PC-3 (cell line): ENCODE results near the gene PFDN2. TPM values are rescaled to one million over a fixed set of nuclear protein-coding genes. Genes with fewer than 3 reads are reported as not detected.

Experiments
- ATAC-seq: fragments of 200-7000 bp; cut with Tn5 transposase; 2 replicates; pipeline ENCODE4 v1.9.1; 2020; ENCODE audit warnings: mild to moderate bottlenecking, moderate library complexity
- BruUV-seq: library from RNA; stranded (reverse); fragments of 400-500 nt; replicated peaks from 2 replicates; lab custom pipeline; 2021; lab: Mats Ljungman, UMichigan
- CTCF ChIA-PET: fragments of 300-600 bp; sonication (Branson Sonifier 250); formaldehyde crosslinking; loops from one replicate; lab custom pipeline; 2022; ENCODE audit warnings: antibody characterized with exemption; lab: Charles Lee
- POLR2A ChIA-PET: fragments of 300-600 bp; sonication (Branson Sonifier 250); formaldehyde crosslinking; loops from one replicate; lab custom pipeline; 2022; ENCODE audit warnings: antibody characterized with exemption; ENCODE audit not compliant: unreplicated experiment; lab: Charles Lee
- DNase-seq: peaks from one replicate; pipeline ENCODE4 v3.0.0-alpha.2; 2015
- H2AFZ ChIP-seq: fragments of 300-600 bp; sonication (generic); 2 replicates; pipeline ENCODE4 v1.6.0; 2016; ENCODE audit warnings: antibody characterized with exemption, low read length
- H3F3A ChIP-seq: fragments of 300-600 bp; sonication (generic); one replicate; pipeline ENCODE4 v1.6.0; 2017; ENCODE audit warnings: antibody characterized with exemption, low read length, control low read depth, mild to moderate bottlenecking; ENCODE audit not compliant: unreplicated experiment
- H3K27ac ChIP-seq: fragments of 300-600 bp; sonication (generic); 2 replicates; pipeline ENCODE4 v1.5.1; 2016; ENCODE audit warnings: mild to moderate bottlenecking, low read length
- H3K27me3 ChIP-seq: fragments of 300-600 bp; sonication (generic); 2 replicates; pipeline ENCODE4 v1.6.1; 2016; ENCODE audit warnings: low read length, mixed read lengths
- H3K36me3 ChIP-seq: fragments of 300-600 bp; sonication (generic); 2 replicates; pipeline ENCODE4 v1.6.1; 2016; ENCODE audit warnings: low read depth, mixed run types, low read length, mixed read lengths
- H3K4me1 ChIP-seq: fragments of 300-600 bp; sonication (generic); 2 replicates; pipeline ENCODE4 v1.5.1; 2016; ENCODE audit warnings: low read length; ENCODE audit not compliant: insufficient read depth
- H3K4me2 ChIP-seq: fragments of 300-600 bp; sonication (generic); 2 replicates; pipeline ENCODE4 v1.6.0; 2016; ENCODE audit warnings: low read length
- H3K4me3 ChIP-seq: fragments of 300-600 bp; sonication (generic); 2 replicates; pipeline ENCODE4 v1.5.1; 2016; ENCODE audit warnings: mild to moderate bottlenecking, low read length, mixed read lengths
- H3K79me2 ChIP-seq: fragments of 300-600 bp; sonication (generic); 2 replicates; pipeline ENCODE4 v1.6.1; 2017; ENCODE audit warnings: low read length, mixed read lengths
- H3K9ac ChIP-seq: fragments of 300-600 bp; sonication (generic); 2 replicates; pipeline ENCODE4 v1.6.0; 2016; ENCODE audit warnings: mild to moderate bottlenecking, low read length
- H3K9me2 ChIP-seq: fragments of 300-600 bp; sonication (generic); replicated peaks from 2 replicates; pipeline ENCODE4 v1.6.1; 2016; ENCODE audit warnings: mixed run types, low read length, mixed read lengths
- H3K9me3 ChIP-seq: fragments of 300-600 bp; sonication (generic); 2 replicates; pipeline ENCODE4 v1.6.1; 2016; ENCODE audit warnings: low read length, mixed read lengths
- H4K20me1 ChIP-seq: fragments of 300-600 bp; sonication (generic); 2 replicates; pipeline ENCODE4 v1.6.1; 2016; ENCODE audit warnings: low read length, mixed read lengths
- CTCF ChIP-seq: fragments of 300-600 bp; sonication (generic); conservative IDR thresholded peaks from 2 replicates; pipeline ENCODE4 v1.5.1; 2017; ENCODE audit warnings: antibody characterized with exemption, low read depth, mild to moderate bottlenecking, low read length
- EZH2 ChIP-seq: fragments of 300-600 bp; sonication (generic); IDR thresholded peaks from one replicate; pipeline ENCODE4 v1.6.1; 2017; ENCODE audit warnings: antibody characterized with exemption, mild to moderate bottlenecking, low read length; ENCODE audit not compliant: unreplicated experiment
- EZH2phosphoT487 ChIP-seq: fragments of 300-600 bp; sonication (generic); IDR thresholded peaks from 2 replicates; pipeline ENCODE4 v1.6.1; 2018; ENCODE audit warnings: mild to moderate bottlenecking, antibody characterized with exemption, low read length, borderline replicate concordance
- intact Hi-C: fragments of 100-400 bp; cut with micrococcal nuclease; formaldehyde crosslinking; loops from 2 replicates; pipeline ENCODE4 v1.9.0; 2023
- total RNA-seq: library from RNA; depleted of rRNA; stranded (reverse); fragments of >200 nt; gene quantifications from 2 replicates; pipeline ENCODE4 v1.2.3, GENCODE V29; 2014

PFDN2 gene
- total RNA-seq, 1 experiment from 2014 or later = 197 TPM

- Histone ChIP-seq H2AFZ (no peak overlapping the region), H3K4me3 (no peak overlapping the region), H3K27ac (no peak overlapping the region), H3K9me3 (no peaks in the 10 kb centered on the region), H3K4me2 (no peak overlapping the region), H3F3A (no peaks in the 10 kb centered on the region), H3K27me3 (no peaks in the 10 kb centered on the region), H3K4me1 (peaks cover 19% of the 10 kb centered on the region), H4K20me1 (no peaks in the 10 kb centered on the region), H3K9me2 (no peaks in the 10 kb centered on the region), H3K9ac (no peak overlapping the region), H3K36me3 (no peaks in the 10 kb centered on the region), H3K79me2 (no peaks in the 10 kb centered on the region)
- POLR2A ChIA-PET = no interaction called here
- TF ChIP-seq EZH2phosphoT487 (no peak), EZH2 (no peak), CTCF (no peak)
- intact Hi-C loops = no loop called here
- BruUV-seq = no TSS peak
- ATAC-seq = no peak
- no peak for DNase-seq
- CTCF ChIA-PET = no interaction called here
These were observed 40.4 kb downstream of the PFDN2 start for GRCh38 chr1:161077426-161077825.

GRCh38 chr1:161076410-161076809 lies 41.4 kb downstream of the PFDN2 start:
- no peak overlapping the region for H3K4me3 ChIP-seq
- no peaks in the 10 kb centered on the region for H3K79me2 ChIP-seq
- intact Hi-C loops = no loop called here
- H3K27me3 ChIP-seq = no peaks in the 10 kb centered on the region
- no peak for TF ChIP-seq EZH2
- no peak for TF ChIP-seq CTCF
- no peak for TF ChIP-seq EZH2phosphoT487
- H3K9ac ChIP-seq = no peak overlapping the region
- H3K27ac ChIP-seq = no peak overlapping the region
- H4K20me1 ChIP-seq = no peaks in the 10 kb centered on the region
- H3K4me2 ChIP-seq = no peak overlapping the region
- ATAC-seq (no peak), DNase-seq (no peak)
- ChIA-PET POLR2A (no interaction called here), CTCF (no interaction called here)
- no peaks in the 10 kb centered on the region for H3K36me3 ChIP-seq
- H3K4me1 ChIP-seq = peaks cover 9% of the 10 kb centered on the region
- BruUV-seq = no TSS peak
- no peaks in the 10 kb centered on the region for H3K9me2 ChIP-seq
- no peaks in the 10 kb centered on the region for H3F3A ChIP-seq
- no peaks in the 10 kb centered on the region for H3K9me3 ChIP-seq
- H2AFZ ChIP-seq = no peak overlapping the region

- H3K4me3 ChIP-seq = no peak overlapping the region
These were observed 43.0 kb downstream of the PFDN2 start for GRCh38 chr1:161074676-161075368.

More at GRCh38 chr1:161074676-161075368, 43.0 kb downstream of the PFDN2 start:
- no peaks in the 10 kb centered on the region for H3K27me3 ChIP-seq
- no TSS peak for BruUV-seq
- H3K9me2 ChIP-seq = no peaks in the 10 kb centered on the region
- no peaks in the 10 kb centered on the region for H4K20me1 ChIP-seq
- TF ChIP-seq EZH2 = no peak
- no peak for TF ChIP-seq EZH2phosphoT487
- no peak for TF ChIP-seq CTCF
- H3K79me2 ChIP-seq = no peaks in the 10 kb centered on the region
- H3K27ac ChIP-seq = no peak overlapping the region
- ChIA-PET CTCF (no interaction called here), POLR2A (no interaction called here)
- intact Hi-C loops = no loop called here
- H2AFZ ChIP-seq = no peak overlapping the region
- no peaks in the 10 kb centered on the region for H3K4me1 ChIP-seq
- H3K4me2 ChIP-seq = no peak overlapping the region
- DNase-seq (no peak), ATAC-seq (no peak)
- H3F3A ChIP-seq = no peaks in the 10 kb centered on the region
- H3K36me3 ChIP-seq = no peaks in the 10 kb centered on the region
- H3K9me3 ChIP-seq = no peaks in the 10 kb centered on the region
- no peak overlapping the region for H3K9ac ChIP-seq
